ENCODE data around the gene PKHD1.
A peak's percentile ranks its signal among the peaks of the same experiment; 100 is the strongest.

Gene PKHD1

GRCh38 chr6:52074155-52074554 lies 13.3 kb downstream of the PKHD1 start:
- no peak for DNase-seq (ENCODE audit: low read depth)
- TF ChIP-seq, protein P1, sequence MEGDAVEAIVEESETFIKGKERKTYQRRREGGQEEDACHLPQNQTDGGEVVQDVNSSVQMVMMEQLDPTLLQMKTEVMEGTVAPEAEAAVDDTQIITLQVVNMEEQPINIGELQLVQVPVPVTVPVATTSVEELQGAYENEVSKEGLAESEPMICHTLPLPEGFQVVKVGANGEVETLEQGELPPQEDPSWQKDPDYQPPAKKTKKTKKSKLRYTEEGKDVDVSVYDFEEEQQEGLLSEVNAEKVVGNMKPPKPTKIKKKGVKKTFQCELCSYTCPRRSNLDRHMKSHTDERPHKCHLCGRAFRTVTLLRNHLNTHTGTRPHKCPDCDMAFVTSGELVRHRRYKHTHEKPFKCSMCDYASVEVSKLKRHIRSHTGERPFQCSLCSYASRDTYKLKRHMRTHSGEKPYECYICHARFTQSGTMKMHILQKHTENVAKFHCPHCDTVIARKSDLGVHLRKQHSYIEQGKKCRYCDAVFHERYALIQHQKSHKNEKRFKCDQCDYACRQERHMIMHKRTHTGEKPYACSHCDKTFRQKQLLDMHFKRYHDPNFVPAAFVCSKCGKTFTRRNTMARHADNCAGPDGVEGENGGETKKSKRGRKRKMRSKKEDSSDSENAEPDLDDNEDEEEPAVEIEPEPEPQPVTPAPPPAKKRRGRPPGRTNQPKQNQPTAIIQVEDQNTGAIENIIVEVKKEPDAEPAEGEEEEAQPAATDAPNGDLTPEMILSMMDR (conservative IDR thresholded peaks at IDR 0.05; ENCODE audit: control insufficient read depth, insufficient read depth, low read depth, low read length), result no peak
- no peak overlapping the region for H3K4me3 ChIP-seq (ENCODE audit: control insufficient read depth, low read depth, low read length)

DNA sequence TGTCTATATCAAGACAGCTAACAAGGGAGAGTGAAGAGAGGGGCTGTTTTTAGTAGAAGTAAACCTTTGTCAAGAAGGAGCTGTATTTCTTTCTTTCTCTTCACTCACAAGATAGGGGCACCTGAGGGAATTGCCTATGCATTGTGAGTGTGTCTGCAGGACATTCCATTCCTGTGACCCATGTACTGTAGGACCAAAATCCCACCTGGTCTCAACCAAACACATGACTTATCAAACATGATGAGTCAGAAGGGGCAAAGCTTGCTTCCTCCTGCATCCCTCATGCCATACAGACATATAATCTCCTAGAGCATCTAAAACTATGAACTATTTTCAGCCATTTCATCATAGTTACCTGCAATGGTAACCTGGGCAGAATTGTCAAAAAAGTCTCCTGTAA lies 21.8 kb downstream of the PKHD1 start:
- H3K4me3 ChIP-seq (ENCODE audit: control insufficient read depth, low read depth, low read length), result no peak overlapping the region
- DNase-seq (ENCODE audit: low read depth), result peak; percentile 6
- TF ChIP-seq, protein P1 (conservative IDR thresholded peaks at IDR 0.05; ENCODE audit: control insufficient read depth, insufficient read depth, low read depth, low read length), result no peak

DNA sequence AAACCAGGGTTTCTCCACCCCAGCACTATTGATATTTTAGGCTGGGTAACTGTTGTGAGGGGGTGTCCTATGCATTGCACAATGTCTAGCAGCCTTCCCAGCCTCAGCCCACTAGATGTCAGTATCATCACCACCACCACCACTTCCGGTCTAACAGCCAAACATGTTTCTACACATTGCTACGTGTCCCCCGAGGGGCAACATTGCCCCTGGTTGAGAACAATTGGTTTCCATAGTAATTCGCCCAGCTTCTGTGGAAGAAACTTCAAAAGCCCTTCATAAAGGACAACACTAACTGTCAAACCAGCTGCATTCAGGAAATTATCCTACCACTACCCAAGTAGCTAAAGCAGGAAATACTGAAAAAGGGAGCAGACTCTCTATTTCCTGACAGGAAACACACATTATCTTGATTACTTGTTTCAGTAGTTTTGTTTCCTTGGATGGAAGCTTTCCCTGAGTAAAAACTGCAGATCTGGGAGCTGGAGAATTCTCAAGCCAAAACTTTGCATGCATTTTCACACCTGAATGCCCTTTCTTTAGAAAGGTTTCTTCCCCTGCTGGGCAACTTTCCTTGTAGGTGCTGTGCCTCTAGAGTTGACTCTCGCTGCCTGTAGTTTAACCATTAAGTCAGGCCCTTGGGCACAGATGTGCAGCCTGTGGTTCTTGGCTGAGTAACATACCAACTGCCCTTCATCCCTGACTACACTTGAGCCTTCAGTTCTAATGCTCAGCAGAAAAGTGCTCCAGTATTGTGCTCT lies 23.6 kb downstream of the PKHD1 start:
- no peak overlapping the region for H3K4me3 ChIP-seq (ENCODE audit: control insufficient read depth, low read depth, low read length)
- TF ChIP-seq, protein P1 (conservative IDR thresholded peaks at IDR 0.05; ENCODE audit: control insufficient read depth, insufficient read depth, low read depth, low read length), result peak; percentile 51
- DNase-seq (ENCODE audit: low read depth), result peak; percentile 48

DNA sequence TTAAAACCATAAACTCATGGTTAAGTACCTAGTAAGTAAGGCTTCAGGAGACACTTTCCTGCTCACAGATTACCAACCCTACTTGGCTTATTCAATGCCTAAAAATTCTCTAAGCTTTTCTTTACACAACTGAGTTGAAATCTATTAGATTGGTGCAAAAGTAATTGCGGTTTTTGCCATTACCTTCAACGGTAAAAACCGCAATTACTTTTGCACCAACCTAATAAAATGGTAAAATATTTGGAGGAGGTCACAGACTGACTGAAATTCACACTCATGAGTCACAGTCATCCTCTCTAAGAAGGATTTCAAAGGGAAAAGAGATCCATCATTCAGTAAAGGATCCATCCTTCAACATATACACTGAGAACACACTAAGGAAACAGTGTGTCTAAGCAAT lies 25.9 kb downstream of the PKHD1 start:
- TF ChIP-seq, protein P1 (conservative IDR thresholded peaks at IDR 0.05; ENCODE audit: control insufficient read depth, insufficient read depth, low read depth, low read length), result no peak
- no peak for DNase-seq (ENCODE audit: low read depth)

DNA sequence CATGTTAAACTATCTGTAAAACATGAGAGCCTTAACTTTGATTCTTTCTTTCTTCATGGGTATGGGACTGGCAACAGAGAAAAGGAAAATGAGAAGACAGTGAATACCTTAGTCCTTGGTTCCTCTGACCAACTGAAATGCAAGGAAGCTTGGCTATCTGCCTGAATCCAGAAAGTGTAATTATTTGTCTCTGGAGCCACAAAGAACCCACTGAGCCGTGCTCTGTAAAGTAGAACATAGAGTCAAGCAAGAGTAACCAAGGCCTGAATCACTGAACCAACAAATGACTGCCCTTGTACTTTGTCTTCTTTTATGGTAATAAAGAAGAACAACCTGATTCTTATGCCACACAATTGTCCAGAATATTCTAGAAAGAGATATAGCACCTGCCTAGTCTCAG lies 27.6 kb downstream of the PKHD1 start:
- TF ChIP-seq, protein P1 (conservative IDR thresholded peaks at IDR 0.05; ENCODE audit: control insufficient read depth, insufficient read depth, low read depth, low read length), result no peak
- H3K4me3 ChIP-seq (ENCODE audit: control insufficient read depth, low read depth, low read length), result no peak overlapping the region
- no peak for DNase-seq (ENCODE audit: low read depth)

More for the DNA sequence above, 25.9 kb downstream of the PKHD1 start:
- no peak overlapping the region for H3K4me3 ChIP-seq (ENCODE audit: control insufficient read depth, low read depth, low read length)

- TF ChIP-seq, protein P1 (conservative IDR thresholded peaks at IDR 0.05; ENCODE audit: control insufficient read depth, insufficient read depth, low read depth, low read length), result no peak
- no peak for DNase-seq (ENCODE audit: low read depth)
- no peak overlapping the region for H3K4me3 ChIP-seq (ENCODE audit: control insufficient read depth, low read depth, low read length)
These were observed 32.0 kb downstream of the PKHD1 start for GRCh38 chr6:52055451-52055850.

Data from fibroblast of mammary gland (primary cell).